ENCODE measurements around the gene ADAMTS5.

The ADAMTS5 gene

DNA sequence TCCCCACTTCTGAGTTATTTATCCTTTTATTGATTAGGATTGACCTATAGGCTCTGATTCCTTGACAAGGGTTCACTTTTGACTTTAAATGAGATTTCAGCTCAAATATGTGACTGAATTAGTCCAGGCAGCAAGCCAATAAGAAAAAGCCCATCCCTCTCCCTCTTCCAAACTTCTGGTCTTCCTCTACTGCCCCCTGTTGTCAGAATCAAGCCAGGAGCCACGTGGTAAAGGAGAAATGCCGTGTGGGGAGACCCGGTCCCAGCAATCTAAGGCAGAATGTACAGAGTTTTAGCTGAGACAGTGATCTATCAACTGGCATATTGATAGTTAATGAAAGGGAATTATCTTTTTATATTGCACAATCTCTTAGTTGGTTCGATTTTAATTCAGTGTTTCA, 5.2 kb downstream of the ADAMTS5 start:
- DNase-seq: no peak
- Histone ChIP-seq H3K27ac (ENCODE audit: low read length) (no peak overlapping the region), H3K27me3 (replicated peaks; ENCODE audit: insufficient read depth, low read length) (no peaks in the 10 kb centered on the region), H3K4me3 (ENCODE audit: low read length) (no peak overlapping the region), H3K9me3 (replicated peaks; ENCODE audit: insufficient read depth, low read length) (no peaks in the 10 kb centered on the region), H3K4me2 (ENCODE audit: low read depth, low read length) (no peak overlapping the region), H3K79me2 (ENCODE audit: low read length) (no peaks in the 10 kb centered on the region), H4K20me1 (ENCODE audit: insufficient read depth, low read length) (no peaks in the 10 kb centered on the region), H3K9ac (ENCODE audit: low read length) (no peak overlapping the region), H3K9me2 (replicated peaks; ENCODE audit: insufficient read depth, low read length) (no peaks in the 10 kb centered on the region), H2AFZ (ENCODE audit: low read length) (no peak overlapping the region), H3K36me3 (replicated peaks; ENCODE audit: insufficient read depth, low read length) (no peaks in the 10 kb centered on the region), H3F3A (ENCODE audit: insufficient read depth, low read length) (no peaks in the 10 kb centered on the region), H3K4me1 (ENCODE audit: low read length) (no peaks in the 10 kb centered on the region)
- TF ChIP-seq EZH2phosphoT487 (IDR thresholded peaks at IDR 0.05; ENCODE audit: low read length) (no peak), EZH2 (optimal IDR thresholded peaks at IDR 0.05; ENCODE audit: low read depth, low read length) (no peak)
- TF ChIP-seq, protein P1, sequence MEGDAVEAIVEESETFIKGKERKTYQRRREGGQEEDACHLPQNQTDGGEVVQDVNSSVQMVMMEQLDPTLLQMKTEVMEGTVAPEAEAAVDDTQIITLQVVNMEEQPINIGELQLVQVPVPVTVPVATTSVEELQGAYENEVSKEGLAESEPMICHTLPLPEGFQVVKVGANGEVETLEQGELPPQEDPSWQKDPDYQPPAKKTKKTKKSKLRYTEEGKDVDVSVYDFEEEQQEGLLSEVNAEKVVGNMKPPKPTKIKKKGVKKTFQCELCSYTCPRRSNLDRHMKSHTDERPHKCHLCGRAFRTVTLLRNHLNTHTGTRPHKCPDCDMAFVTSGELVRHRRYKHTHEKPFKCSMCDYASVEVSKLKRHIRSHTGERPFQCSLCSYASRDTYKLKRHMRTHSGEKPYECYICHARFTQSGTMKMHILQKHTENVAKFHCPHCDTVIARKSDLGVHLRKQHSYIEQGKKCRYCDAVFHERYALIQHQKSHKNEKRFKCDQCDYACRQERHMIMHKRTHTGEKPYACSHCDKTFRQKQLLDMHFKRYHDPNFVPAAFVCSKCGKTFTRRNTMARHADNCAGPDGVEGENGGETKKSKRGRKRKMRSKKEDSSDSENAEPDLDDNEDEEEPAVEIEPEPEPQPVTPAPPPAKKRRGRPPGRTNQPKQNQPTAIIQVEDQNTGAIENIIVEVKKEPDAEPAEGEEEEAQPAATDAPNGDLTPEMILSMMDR (IDR thresholded peaks at IDR 0.05; ENCODE audit: low read length): no peak

DNA sequence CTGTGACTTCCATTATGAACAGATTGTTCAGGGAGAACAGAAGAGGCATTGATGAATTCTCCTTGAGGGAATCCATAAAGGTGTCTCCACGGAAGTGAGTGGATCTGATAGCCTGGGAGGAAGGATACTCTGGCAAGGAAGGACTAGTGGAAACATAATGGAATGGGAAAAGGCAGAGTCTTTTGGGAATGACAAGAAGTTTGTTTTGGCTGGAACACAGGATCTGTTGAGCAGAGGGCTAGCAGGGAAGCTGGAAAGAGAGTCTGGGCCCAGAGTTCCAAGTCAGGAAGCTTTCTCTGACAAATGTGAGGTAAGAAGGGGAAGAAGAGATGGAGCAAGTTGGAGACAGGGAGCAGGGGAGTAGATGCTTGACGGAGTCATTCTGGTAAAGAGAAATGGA, 8.1 kb downstream of the ADAMTS5 start:
- no peak overlapping the region for H2AFZ ChIP-seq (ENCODE audit: low read length)

DNA sequence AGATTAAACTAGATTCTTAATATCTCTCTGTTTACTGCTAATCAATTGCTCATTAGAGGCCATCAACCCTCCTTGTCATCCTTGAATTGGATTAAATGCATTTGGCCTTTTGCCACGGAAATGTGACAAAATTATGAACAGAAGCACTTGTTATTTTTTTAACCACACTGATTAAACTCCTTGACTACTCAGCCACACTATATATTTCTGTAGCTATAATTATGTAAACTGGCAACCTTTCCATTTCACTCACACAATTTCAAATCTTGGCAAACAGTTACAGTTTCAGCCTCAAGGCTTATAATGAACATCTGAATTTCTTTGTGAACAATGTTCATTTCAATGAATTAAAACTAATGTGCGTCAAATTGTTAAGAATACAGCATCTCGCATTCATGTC, 10.1 kb downstream of the ADAMTS5 start:
- Histone ChIP-seq H3K9ac (ENCODE audit: low read length) (no peak overlapping the region), H3K4me1 (ENCODE audit: low read length) (no peaks in the 10 kb centered on the region), H3K27me3 (replicated peaks; ENCODE audit: insufficient read depth, low read length) (no peaks in the 10 kb centered on the region), H3K79me2 (ENCODE audit: low read length) (no peaks in the 10 kb centered on the region), H3K4me3 (ENCODE audit: low read length) (no peak overlapping the region), H3K36me3 (replicated peaks; ENCODE audit: insufficient read depth, low read length) (no peaks in the 10 kb centered on the region), H4K20me1 (ENCODE audit: insufficient read depth, low read length) (no peaks in the 10 kb centered on the region), H3K9me2 (replicated peaks; ENCODE audit: insufficient read depth, low read length) (no peaks in the 10 kb centered on the region), H3F3A (ENCODE audit: insufficient read depth, low read length) (no peaks in the 10 kb centered on the region), H2AFZ (ENCODE audit: low read length) (no peak overlapping the region), H3K4me2 (ENCODE audit: low read depth, low read length) (no peak overlapping the region), H3K9me3 (replicated peaks; ENCODE audit: insufficient read depth, low read length) (no peaks in the 10 kb centered on the region), H3K27ac (ENCODE audit: low read length) (no peak overlapping the region)
- TF ChIP-seq EZH2 (optimal IDR thresholded peaks at IDR 0.05; ENCODE audit: low read depth, low read length): no peak
- no peak for TF ChIP-seq EZH2phosphoT487 (IDR thresholded peaks at IDR 0.05; ENCODE audit: low read length)
- TF ChIP-seq, protein P1 (IDR thresholded peaks at IDR 0.05; ENCODE audit: low read length): no peak
- no peak for DNase-seq

More for the DNA sequence above, 8.1 kb downstream of the ADAMTS5 start:
- Histone ChIP-seq H3K9me3 (replicated peaks; ENCODE audit: insufficient read depth, low read length) (no peaks in the 10 kb centered on the region), H3K79me2 (ENCODE audit: low read length) (no peaks in the 10 kb centered on the region), H4K20me1 (ENCODE audit: insufficient read depth, low read length) (no peaks in the 10 kb centered on the region), H3K27ac (ENCODE audit: low read length) (no peak overlapping the region), H3K4me2 (ENCODE audit: low read depth, low read length) (no peak overlapping the region), H3K9me2 (replicated peaks; ENCODE audit: insufficient read depth, low read length) (no peaks in the 10 kb centered on the region), H3K27me3 (replicated peaks; ENCODE audit: insufficient read depth, low read length) (no peaks in the 10 kb centered on the region), H3F3A (ENCODE audit: insufficient read depth, low read length) (no peaks in the 10 kb centered on the region), H3K36me3 (replicated peaks; ENCODE audit: insufficient read depth, low read length) (no peaks in the 10 kb centered on the region), H3K9ac (ENCODE audit: low read length) (no peak overlapping the region), H3K4me1 (ENCODE audit: low read length) (no peaks in the 10 kb centered on the region), H3K4me3 (ENCODE audit: low read length) (no peak overlapping the region)
- no peak for DNase-seq
- TF ChIP-seq EZH2 (optimal IDR thresholded peaks at IDR 0.05; ENCODE audit: low read depth, low read length): no peak
- TF ChIP-seq EZH2phosphoT487 (IDR thresholded peaks at IDR 0.05; ENCODE audit: low read length): no peak
- TF ChIP-seq, protein P1 (IDR thresholded peaks at IDR 0.05; ENCODE audit: low read length): no peak
